Caco-2 (cell line): ENCODE measurements around the gene MOV10L1. TPM values are rescaled to one million over a fixed set of nuclear protein-coding genes. Genes with fewer than 3 reads are reported as not detected.

ENCODE experiments used
- Bru-seq: library from RNA; stranded (reverse); fragments of 400-500 nt; gene quantifications from one replicate; lab custom pipeline; 2021; lab: Mats Ljungman, UMichigan
- BruChase-seq, 2 experiments: library from RNA; stranded (reverse); fragments of 400-500 nt; gene quantifications; one replicate each; lab custom pipeline; 2021; lab: Mats Ljungman, UMichigan
- BruUV-seq: library from RNA; stranded (reverse); fragments of 400-500 nt; replicated peaks from 2 replicates; lab custom pipeline; 2021; lab: Mats Ljungman, UMichigan
- CTCF ChIA-PET: fragments of 300-600 bp; sonication (Branson Sonifier 250); formaldehyde crosslinking; loops from one replicate; lab custom pipeline; 2022; ENCODE audit warnings: antibody characterized with exemption; lab: Charles Lee
- POLR2A ChIA-PET: fragments of 300-600 bp; sonication (Branson Sonifier 250); formaldehyde crosslinking; loops from one replicate; lab custom pipeline; 2022; ENCODE audit warnings: antibody characterized with exemption; lab: Charles Lee
- DNase-seq, 2 experiments: peaks; one replicate each; pipeline versions ENCODE4 v3.0.0 to v3.0.0-alpha.2; 2020 to 2022
- H3K27me3 ChIP-seq: replicated peaks from 2 replicates; pipeline ENCODE4 v1.6.0; 2011; ENCODE audit warnings: low read length; ENCODE audit not compliant: control insufficient read depth, insufficient read depth
- H3K36me3 ChIP-seq: 2 replicates; pipeline ENCODE4 v1.5.1; 2011; ENCODE audit warnings: low read length; ENCODE audit not compliant: control insufficient read depth, insufficient read depth
- H3K4me1 ChIP-seq: fragments of 250-450 bp; sonication (Bioruptor Pico); 2 replicates; pipeline ENCODE4 v1.5.1; 2020; ENCODE audit warnings: mild to moderate bottlenecking
- H3K4me3 ChIP-seq: 2 replicates; pipeline ENCODE4 v1.5.1; 2011; ENCODE audit warnings: low read depth, mild to moderate bottlenecking, control low read depth, low read length
- H3K9me3 ChIP-seq: fragments of 250-450 bp; sonication (Bioruptor Pico); 2 replicates; pipeline ENCODE4 v1.5.1; 2020; ENCODE audit warnings: mild to moderate bottlenecking, moderate library complexity
- H3K27ac Mint-ChIP-seq: one replicate; pipeline ENCODE4 v1.8.0; 2022; ENCODE audit warnings: mixed read lengths; ENCODE audit not compliant: unreplicated experiment
- H3K27me3 Mint-ChIP-seq: one replicate; pipeline ENCODE4 v1.8.0; 2022; ENCODE audit warnings: mixed read lengths; ENCODE audit not compliant: insufficient read depth, unreplicated experiment
- H3K36me3 Mint-ChIP-seq: one replicate; pipeline ENCODE4 v1.8.0; 2022; ENCODE audit warnings: mild to moderate bottlenecking, mixed read lengths; ENCODE audit not compliant: insufficient read depth, unreplicated experiment
- H3K4me1 Mint-ChIP-seq: one replicate; pipeline ENCODE4 v1.8.0; 2022; ENCODE audit warnings: low read depth, mixed read lengths; ENCODE audit not compliant: unreplicated experiment
- H3K4me3 Mint-ChIP-seq: one replicate; pipeline ENCODE4 v1.8.0; 2022; ENCODE audit warnings: mild to moderate bottlenecking, moderate library complexity, mixed read lengths; ENCODE audit not compliant: unreplicated experiment
- H3K9me3 Mint-ChIP-seq: one replicate; pipeline ENCODE4 v1.8.0; 2022; ENCODE audit warnings: mixed read lengths; ENCODE audit not compliant: unreplicated experiment
- intact Hi-C: fragments of 100-400 bp; cut with micrococcal nuclease; formaldehyde crosslinking; loops from one replicate; pipeline ENCODE4 v1.10.0; 2022; ENCODE audit not compliant: unreplicated experiment
- long read RNA-seq: library from polyadenylated mRNA; stranded (forward); transcript quantifications from one replicate; pipeline ENCODE4 v2.0.0, GENCODE V29; 2022
- total RNA-seq: library from RNA; stranded (reverse); gene quantifications from 2 replicates; pipeline ENCODE4 v1.2.3, GENCODE V29; 2022
- TF ChIP-seq, protein P1 (sequence below), 2 experiments: fragments of 200-600 bp in 1 of 2; IDR thresholded peaks; 1 replicate in 1 of 2; 2 replicates in 1 of 2; pipeline versions ENCODE4 v1.5.1 to v1.8.0; 2011 to 2022; ENCODE audit warnings: antibody characterized with exemption in 1 of 2, control low read depth in 1 of 2, inconsistent platforms in 1 of 2, low read depth in 1 of 2, low read length in 1 of 2, mild to moderate bottlenecking in 1 of 2, moderate library complexity in 1 of 2; ENCODE audit not compliant: insufficient read depth in 1 of 2, severe bottlenecking in 1 of 2, unreplicated experiment in 1 of 2

The MOV10L1 gene
- 0.30 TPM in 1 of 2 replicates, not detected in the other for total RNA-seq
- Bru-seq, nascent RNA: percentile 14 among the genes with signal in this experiment
- percentile 12 among the genes with signal in this experiment for BruChase-seq, experiment 1, labeled RNA remaining after a 2-hour chase
- BruChase-seq, experiment 2, labeled RNA remaining after a 6-hour chase: percentile 9 among the genes with signal in this experiment
- long read RNA-seq: 0 reads

DNA sequence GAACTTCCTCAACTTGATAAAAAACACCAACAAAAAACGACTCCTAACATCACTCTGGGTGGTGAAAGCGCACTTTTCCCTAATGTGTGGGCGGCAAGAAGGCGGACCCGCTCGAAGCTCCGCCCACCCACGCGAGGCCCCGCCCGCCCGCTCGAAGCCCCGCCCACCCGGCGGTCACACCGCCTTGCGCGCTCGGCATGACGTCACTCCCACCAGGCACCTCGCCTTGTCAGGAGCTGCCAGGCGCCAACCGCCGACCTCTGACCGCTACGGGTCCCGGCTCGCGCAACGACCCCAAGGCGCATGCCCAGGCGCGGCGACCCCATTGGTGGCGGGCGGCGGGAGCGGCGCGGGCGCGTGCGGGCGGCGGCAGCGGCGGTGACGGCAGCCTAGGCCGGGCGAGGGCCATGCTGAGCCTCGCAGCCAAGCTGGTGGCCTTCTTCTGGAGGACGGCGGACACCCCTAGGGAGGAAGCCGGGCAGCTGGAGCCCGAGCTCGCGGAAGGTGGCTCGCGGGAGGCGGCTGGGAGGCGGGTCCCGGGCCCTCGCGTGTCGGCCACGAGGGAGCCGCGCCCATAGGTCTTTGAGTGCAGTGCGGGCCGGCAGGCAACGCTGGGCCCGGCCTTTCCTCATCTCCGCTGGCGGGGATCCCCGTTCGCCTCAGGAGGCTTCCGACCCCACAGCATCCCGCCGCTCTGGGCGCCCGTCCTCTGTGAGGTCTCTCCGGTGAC, at the start of gene MOV10L1:
Gene MOV10L1, plus strand, starts transcription at position 325 of the 730 bp plus-strand sequence. Its CDS starts 83 bp downstream, at position 408.
- TF ChIP-seq, protein P1, sequence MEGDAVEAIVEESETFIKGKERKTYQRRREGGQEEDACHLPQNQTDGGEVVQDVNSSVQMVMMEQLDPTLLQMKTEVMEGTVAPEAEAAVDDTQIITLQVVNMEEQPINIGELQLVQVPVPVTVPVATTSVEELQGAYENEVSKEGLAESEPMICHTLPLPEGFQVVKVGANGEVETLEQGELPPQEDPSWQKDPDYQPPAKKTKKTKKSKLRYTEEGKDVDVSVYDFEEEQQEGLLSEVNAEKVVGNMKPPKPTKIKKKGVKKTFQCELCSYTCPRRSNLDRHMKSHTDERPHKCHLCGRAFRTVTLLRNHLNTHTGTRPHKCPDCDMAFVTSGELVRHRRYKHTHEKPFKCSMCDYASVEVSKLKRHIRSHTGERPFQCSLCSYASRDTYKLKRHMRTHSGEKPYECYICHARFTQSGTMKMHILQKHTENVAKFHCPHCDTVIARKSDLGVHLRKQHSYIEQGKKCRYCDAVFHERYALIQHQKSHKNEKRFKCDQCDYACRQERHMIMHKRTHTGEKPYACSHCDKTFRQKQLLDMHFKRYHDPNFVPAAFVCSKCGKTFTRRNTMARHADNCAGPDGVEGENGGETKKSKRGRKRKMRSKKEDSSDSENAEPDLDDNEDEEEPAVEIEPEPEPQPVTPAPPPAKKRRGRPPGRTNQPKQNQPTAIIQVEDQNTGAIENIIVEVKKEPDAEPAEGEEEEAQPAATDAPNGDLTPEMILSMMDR (IDR thresholded peaks at IDR 0.05; ENCODE audit: insufficient read depth in 1 of 2, low read depth in 1 of 2, low read length in 1 of 2, severe bottlenecking in 1 of 2, unreplicated experiment in 1 of 2): no peak
- Histone ChIP-seq H3K27me3 (no peaks in the 10 kb centered on the region), H3K4me1 (peaks cover 4% of the 10 kb centered on the region; the same call in 1 of the 2 replicates), H3K36me3 (no peaks in the 10 kb centered on the region), H3K9me3 (no peaks in the 10 kb centered on the region; the same call in 1 of the 2 replicates), H3K4me3 (no peak within 1 kb of the TSS)
- Mint-ChIP-seq H3K27me3 (no peaks in the 10 kb centered on the region), H3K27ac (no peak within 1 kb of the TSS), H3K9me3 (peaks cover 23% of the 10 kb centered on the region), H3K4me3 (no peak within 1 kb of the TSS), H3K4me1 (peaks cover 9% of the 10 kb centered on the region), H3K36me3 (peaks cover 4% of the 10 kb centered on the region)
- no TSS peak for BruUV-seq
- no peak for DNase-seq
- intact Hi-C loops: no loop called here
- ChIA-PET POLR2A (no interaction called here), CTCF (no interaction called here)

DNA sequence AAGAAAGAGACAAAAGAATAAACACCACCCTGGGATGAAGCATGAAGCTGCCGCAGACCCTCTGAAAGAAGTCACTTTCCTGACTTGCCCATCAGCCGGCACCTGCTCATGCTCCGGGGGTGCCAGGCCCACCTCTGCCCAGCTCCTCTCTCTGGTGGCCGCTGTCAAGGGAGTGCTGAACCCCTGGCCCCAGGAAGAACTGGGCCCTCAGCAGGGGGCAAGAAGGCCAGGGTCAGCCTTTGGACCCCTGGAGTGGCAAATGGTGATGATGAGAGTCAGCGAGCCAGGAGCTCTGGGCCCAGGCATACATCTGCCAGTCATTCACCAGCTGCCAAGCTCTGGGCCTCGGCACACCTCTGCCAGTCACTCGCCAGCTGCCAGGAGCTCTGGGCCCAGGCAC, 49.1 kb upstream of the MOV10L1 start:
- Histone ChIP-seq H3K27me3 (no peaks in the 10 kb centered on the region), H3K9me3 (0 out of 2 replicates have a peak, but pooled peaks cover 6% of the 10 kb centered on the region), H3K36me3 (no peaks in the 10 kb centered on the region), H3K4me1 (no peaks in the 10 kb centered on the region), H3K4me3 (no peak overlapping the region)
- H3K4me3 Mint-ChIP-seq: no peak overlapping the region
- H3K27ac Mint-ChIP-seq: no peak overlapping the region
- intact Hi-C loops: no loop called here
- no peak for DNase-seq
- peaks cover 8% of the 10 kb centered on the region for H3K27me3 Mint-ChIP-seq
- CTCF ChIA-PET: interaction anchor here (0.8 kb wide), 1 partner anchor 10 kb away, joined by 4 read pairs; no protein-coding TSS in a partner anchor
- POLR2A ChIA-PET: no interaction called here
- peaks cover 10% of the 10 kb centered on the region for H3K9me3 Mint-ChIP-seq
- TF ChIP-seq, protein P1 (IDR thresholded peaks at IDR 0.05; ENCODE audit: insufficient read depth in 1 of 2, low read depth in 1 of 2, low read length in 1 of 2, severe bottlenecking in 1 of 2, unreplicated experiment in 1 of 2): no peak
- H3K4me1 Mint-ChIP-seq: no peaks in the 10 kb centered on the region
- H3K36me3 Mint-ChIP-seq: no peaks in the 10 kb centered on the region
- BruUV-seq: no TSS peak

DNA sequence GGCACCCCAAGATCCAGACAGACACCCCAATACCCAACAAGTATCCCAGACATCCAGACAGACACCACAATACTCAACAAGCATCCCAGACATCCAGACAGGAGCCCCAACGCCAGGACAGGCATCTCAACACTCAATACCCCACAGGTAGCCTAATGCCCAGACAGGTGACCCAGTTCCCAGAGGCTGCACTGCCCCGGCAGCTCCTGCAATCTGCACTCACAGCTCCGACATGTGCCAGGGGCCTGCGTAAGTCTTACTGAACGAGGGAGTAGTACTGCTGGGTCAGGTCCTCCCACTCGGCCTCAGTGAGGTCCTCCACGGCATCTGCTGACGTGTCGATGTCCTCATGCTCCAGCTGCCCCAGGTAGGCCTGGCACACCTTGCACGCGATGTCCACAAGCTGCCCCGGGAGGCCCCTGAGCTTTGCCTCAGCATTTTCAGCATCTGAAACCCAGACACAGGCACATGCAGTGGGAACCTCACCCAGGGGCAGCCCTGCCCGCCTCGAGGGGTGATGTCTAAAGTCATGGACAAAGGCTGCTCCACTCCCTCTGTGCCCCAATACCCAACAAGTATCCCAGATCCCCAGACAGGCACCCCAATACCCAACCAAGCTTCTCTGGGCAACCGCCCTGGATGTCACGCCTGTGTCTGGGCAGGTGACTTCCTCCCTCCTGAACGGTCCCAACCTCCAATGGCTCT, 48.3 kb upstream of the MOV10L1 start:
- Histone ChIP-seq H3K36me3 (no peaks in the 10 kb centered on the region), H3K9me3 (0 out of 2 replicates have a peak, but pooled peaks cover 6% of the 10 kb centered on the region), H3K27me3 (no peaks in the 10 kb centered on the region), H3K4me3 (no peak overlapping the region), H3K4me1 (no peaks in the 10 kb centered on the region)
- Mint-ChIP-seq H3K4me1 (no peaks in the 10 kb centered on the region), H3K9me3 (peaks cover 10% of the 10 kb centered on the region), H3K4me3 (no peak overlapping the region), H3K27me3 (peaks cover 8% of the 10 kb centered on the region), H3K36me3 (no peaks in the 10 kb centered on the region), H3K27ac (no peak overlapping the region)
- TF ChIP-seq, protein P1 (IDR thresholded peaks at IDR 0.05; ENCODE audit: insufficient read depth in 1 of 2, low read depth in 1 of 2, low read length in 1 of 2, severe bottlenecking in 1 of 2, unreplicated experiment in 1 of 2): no peak
- DNase-seq: no peak
- intact Hi-C loops: no loop called here
- ChIA-PET POLR2A (no interaction called here), CTCF (no interaction called here)
- BruUV-seq: no TSS peak
